ENCODE data around the gene LZTS3.
"Not testable (repeated sequence)": the region's sequence is repeated elsewhere in the genome, so short reads cannot be mapped to it uniquely, and the experiment has no call there.

Gene LZTS3

GRCh38 chr20:3160418-3160817 is 12.9 kb downstream of the LZTS3 start:
- TF ChIP-seq CTCF (IDR thresholded peaks at IDR 0.05), result no peak
- H3K27ac Mint-ChIP-seq, result no peak overlapping the region
- peaks cover 9% of the 10 kb centered on the region for H3K27me3 Mint-ChIP-seq (ENCODE audit: low read depth, poor library complexity)
- H3K4me3 Mint-ChIP-seq, result no peak overlapping the region
- H3K4me1 Mint-ChIP-seq, result peaks cover 48% of the 10 kb centered on the region
- no peaks in the 10 kb centered on the region for H3K36me3 Mint-ChIP-seq (ENCODE audit: low read depth)
- H3K9me3 Mint-ChIP-seq, result no peaks in the 10 kb centered on the region
- no peak for DNase-seq

- H3K4me1 Mint-ChIP-seq, result peaks cover 48% of the 10 kb centered on the region
- no peaks in the 10 kb centered on the region for H3K9me3 Mint-ChIP-seq
- DNase-seq, result no peak
- H3K36me3 Mint-ChIP-seq (ENCODE audit: low read depth), result peaks cover 2% of the 10 kb centered on the region
- H3K4me3 Mint-ChIP-seq, result peak overlapping the region; percentile 99
- peak overlapping the region; percentile 97 for H3K27ac Mint-ChIP-seq
- TF ChIP-seq CTCF (IDR thresholded peaks at IDR 0.05), result no peak
- peaks cover 9% of the 10 kb centered on the region for H3K27me3 Mint-ChIP-seq (ENCODE audit: low read depth, poor library complexity)
Measured at GRCh38 chr20:3158968-3159431, 14.3 kb downstream of the LZTS3 start.

GRCh38 chr20:3157817-3158216 is 15.5 kb downstream of the LZTS3 start:
- peaks cover 38% of the 10 kb centered on the region for H3K4me1 Mint-ChIP-seq
- no peaks in the 10 kb centered on the region for H3K9me3 Mint-ChIP-seq
- peak overlapping the region; percentile 29 for H3K27ac Mint-ChIP-seq
- peaks cover 9% of the 10 kb centered on the region for H3K27me3 Mint-ChIP-seq (ENCODE audit: low read depth, poor library complexity)
- H3K4me3 Mint-ChIP-seq, result peak overlapping the region; percentile 99
- H3K36me3 Mint-ChIP-seq (ENCODE audit: low read depth), result peaks cover 5% of the 10 kb centered on the region
- DNase-seq, result no peak
- TF ChIP-seq CTCF (IDR thresholded peaks at IDR 0.05), result no peak

DNA sequence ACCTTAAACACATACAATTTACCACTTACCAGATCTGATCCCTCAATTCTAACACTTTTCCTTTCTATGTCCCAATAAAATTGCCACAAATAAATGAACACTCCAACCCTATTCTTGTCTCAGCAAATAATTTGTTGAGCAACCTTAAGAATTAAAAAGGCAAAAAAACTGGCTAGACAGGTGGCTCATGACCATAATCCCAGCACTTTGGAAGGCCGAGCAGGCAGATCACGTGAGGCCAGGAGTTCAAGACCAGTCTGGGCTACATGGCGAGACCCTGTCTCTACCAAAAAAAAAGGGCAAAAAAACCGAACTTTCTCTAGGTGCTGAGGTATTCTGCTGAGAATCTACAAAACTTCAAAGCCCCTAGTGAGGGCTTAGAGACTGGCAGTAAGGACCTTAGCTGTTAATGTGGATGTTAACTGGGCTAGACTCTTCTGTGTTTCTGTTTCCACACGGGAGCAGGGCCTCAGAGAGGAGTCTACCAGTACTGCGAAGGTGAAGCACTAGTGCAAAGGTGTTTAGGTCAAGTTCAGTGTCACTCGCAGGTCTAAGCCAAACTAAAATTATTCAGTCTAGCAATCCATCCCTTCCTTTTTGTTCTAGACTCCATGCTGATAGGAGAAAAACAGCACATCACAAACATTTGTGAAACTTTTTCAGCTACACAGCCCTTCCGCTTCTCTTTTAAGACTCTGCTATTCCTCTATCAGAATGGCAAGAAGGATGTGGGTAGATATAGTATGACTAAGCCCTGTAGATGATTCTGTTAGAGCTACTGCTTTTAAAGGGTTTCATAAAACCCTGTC is 16.3 kb downstream of the LZTS3 start:
- Mint-ChIP-seq H3K4me1 (peaks cover 33% of the 10 kb centered on the region), H3K27me3 (ENCODE audit: low read depth, poor library complexity) (peaks cover 8% of the 10 kb centered on the region), H3K4me3 (peak overlapping the region; percentile 99), H3K36me3 (ENCODE audit: low read depth) (peaks cover 5% of the 10 kb centered on the region), H3K27ac (peak overlapping the region; percentile 29), H3K9me3 (no peaks in the 10 kb centered on the region)
- no peak for DNase-seq
- TF ChIP-seq CTCF (IDR thresholded peaks at IDR 0.05), result no peak

GRCh38 chr20:3152057-3152644 is 21.2 kb downstream of the LZTS3 start:
- H3K36me3 Mint-ChIP-seq (ENCODE audit: low read depth), result peaks cover 23% of the 10 kb centered on the region
- not testable (repeated sequence) for DNase-seq; H3K9me3 Mint-ChIP-seq; H3K27ac Mint-ChIP-seq; H3K4me3 Mint-ChIP-seq; H3K27me3 Mint-ChIP-seq (ENCODE audit: low read depth, poor library complexity); H3K4me1 Mint-ChIP-seq

DNA sequence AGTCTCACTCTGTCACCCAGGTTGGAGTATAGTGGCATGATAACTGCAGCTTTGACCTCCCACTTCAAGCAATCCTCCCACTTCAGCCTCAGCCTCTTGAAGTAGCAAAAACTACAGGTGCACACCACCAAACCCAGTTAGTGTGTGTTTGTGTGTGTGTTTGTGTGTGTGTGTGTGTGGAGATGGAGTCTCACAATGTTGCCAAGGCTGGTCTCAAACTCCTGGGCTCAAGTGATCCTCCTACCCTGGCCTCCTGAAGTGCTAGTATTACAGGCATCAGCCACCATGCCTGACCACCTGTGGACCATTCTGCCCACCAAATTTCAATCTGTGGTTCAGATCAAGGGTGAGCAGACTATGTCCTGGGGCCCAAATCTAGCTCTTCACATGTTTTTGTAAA is 22.4 kb downstream of the LZTS3 start:
- no peak for DNase-seq
- peak overlapping the region; percentile 59 for H3K27ac Mint-ChIP-seq

More for the DNA sequence above, 22.4 kb downstream of the LZTS3 start:
- no peak for TF ChIP-seq CTCF (IDR thresholded peaks at IDR 0.05)
- H3K27me3 Mint-ChIP-seq (ENCODE audit: low read depth, poor library complexity), result peaks cover 3% of the 10 kb centered on the region
- no peak overlapping the region for H3K4me3 Mint-ChIP-seq
- H3K9me3 Mint-ChIP-seq, result no peaks in the 10 kb centered on the region
- no peaks in the 10 kb centered on the region for H3K4me1 Mint-ChIP-seq
- peaks cover 35% of the 10 kb centered on the region for H3K36me3 Mint-ChIP-seq (ENCODE audit: low read depth)

Measured in nephron progenitor cell (in vitro differentiated cells).